ENCODE measurements around the gene RUNX1.

RUNX1 gene

GRCh38 chr21:34946385-34946840, 102.7 kb downstream of the RUNX1 start:
- DNase-seq (ENCODE audit: low read depth), result no peak

GRCh38 chr21:34945288-34945687, 103.8 kb downstream of the RUNX1 start:
- DNase-seq (ENCODE audit: low read depth), result no peak

- no peak for DNase-seq (ENCODE audit: low read depth)
These were observed 104.9 kb downstream of the RUNX1 start for GRCh38 chr21:34944015-34944755.

GRCh38 chr21:34942911-34943310, 106.2 kb downstream of the RUNX1 start:
- no peak for DNase-seq (ENCODE audit: low read depth)

GRCh38 chr21:34941162-34941561, 107.9 kb downstream of the RUNX1 start:
- DNase-seq (ENCODE audit: low read depth), result no peak

GRCh38 chr21:34939673-34940331, 109.3 kb downstream of the RUNX1 start:
- DNase-seq (ENCODE audit: low read depth), result no peak

- DNase-seq (ENCODE audit: low read depth), result no peak
These were observed 110.9 kb downstream of the RUNX1 start for GRCh38 chr21:34938089-34938764.

- no peak for DNase-seq (ENCODE audit: low read depth)
These were observed 112.1 kb downstream of the RUNX1 start for GRCh38 chr21:34936883-34937563.

- no peak for DNase-seq (ENCODE audit: low read depth)
These were observed 112.7 kb downstream of the RUNX1 start for GRCh38 chr21:34936371-34936789.

- no peak for DNase-seq (ENCODE audit: low read depth)
These were observed 113.2 kb downstream of the RUNX1 start for GRCh38 chr21:34935898-34936297.

- DNase-seq (ENCODE audit: low read depth), result no peak
These were observed 113.7 kb downstream of the RUNX1 start for GRCh38 chr21:34935452-34935851.

- DNase-seq (ENCODE audit: low read depth), result no peak
These were observed 114.8 kb downstream of the RUNX1 start for GRCh38 chr21:34934350-34934749.

GRCh38 chr21:34933609-34934335, 115.3 kb downstream of the RUNX1 start:
- DNase-seq (ENCODE audit: low read depth), result no peak

GRCh38 chr21:34932233-34932632, 116.9 kb downstream of the RUNX1 start:
- no peak for DNase-seq (ENCODE audit: low read depth)

- DNase-seq (ENCODE audit: low read depth), result no peak
These were observed 118.1 kb downstream of the RUNX1 start for GRCh38 chr21:34930971-34931370.

GRCh38 chr21:34928637-34929036, 120.5 kb downstream of the RUNX1 start:
- no peak for DNase-seq (ENCODE audit: low read depth)

- no peak for DNase-seq (ENCODE audit: low read depth)
These were observed 121.1 kb downstream of the RUNX1 start for GRCh38 chr21:34927992-34928391.

- no peak for DNase-seq (ENCODE audit: low read depth)
These were observed 122.2 kb downstream of the RUNX1 start for GRCh38 chr21:34926803-34927467.

GRCh38 chr21:34925597-34925996, 123.5 kb downstream of the RUNX1 start:
- DNase-seq (ENCODE audit: low read depth), result no peak

- no peak for DNase-seq (ENCODE audit: low read depth)
These were observed 124.2 kb downstream of the RUNX1 start for GRCh38 chr21:34924771-34925419.

- DNase-seq (ENCODE audit: low read depth), result no peak
These were observed 124.9 kb downstream of the RUNX1 start for GRCh38 chr21:34924194-34924593.

Measured in activated T-cell treated with anti-CD3 and anti-CD28 coated beads for 1 hour (primary cell).